Fibroblast of the aortic adventitia (primary cell): ENCODE measurements around the gene B3GLCT. TPM values are rescaled to one million over a fixed set of nuclear protein-coding genes. Genes with fewer than 3 reads are reported as not detected.

Experiments used
- DNase-seq: peaks from one replicate; pipeline ENCODE4 v3.0.0-alpha.2; 2010; ENCODE audit warnings: low read depth
- H3K4me3 ChIP-seq: 2 replicates; pipeline ENCODE4 v1.5.1; 2011; ENCODE audit warnings: low read depth, mild to moderate bottlenecking, control low read depth, low read length, moderate library complexity
- total RNA-seq: library from RNA; depleted of rRNA; stranded (reverse); fragments of >200 nt; gene quantifications from 2 replicates; pipeline ENCODE4 v1.2.3, GENCODE V29; 2012; ENCODE audit warnings: low replicate concordance
- TF ChIP-seq, protein P1 (sequence below): IDR thresholded peaks from 2 replicates; pipeline ENCODE4 v1.5.1; 2011; ENCODE audit warnings: mild to moderate bottlenecking, low read length, control low read depth, inconsistent platforms; ENCODE audit not compliant: insufficient read depth

The B3GLCT gene
- total RNA-seq, 1 donor, result 11.6 TPM

DNA sequence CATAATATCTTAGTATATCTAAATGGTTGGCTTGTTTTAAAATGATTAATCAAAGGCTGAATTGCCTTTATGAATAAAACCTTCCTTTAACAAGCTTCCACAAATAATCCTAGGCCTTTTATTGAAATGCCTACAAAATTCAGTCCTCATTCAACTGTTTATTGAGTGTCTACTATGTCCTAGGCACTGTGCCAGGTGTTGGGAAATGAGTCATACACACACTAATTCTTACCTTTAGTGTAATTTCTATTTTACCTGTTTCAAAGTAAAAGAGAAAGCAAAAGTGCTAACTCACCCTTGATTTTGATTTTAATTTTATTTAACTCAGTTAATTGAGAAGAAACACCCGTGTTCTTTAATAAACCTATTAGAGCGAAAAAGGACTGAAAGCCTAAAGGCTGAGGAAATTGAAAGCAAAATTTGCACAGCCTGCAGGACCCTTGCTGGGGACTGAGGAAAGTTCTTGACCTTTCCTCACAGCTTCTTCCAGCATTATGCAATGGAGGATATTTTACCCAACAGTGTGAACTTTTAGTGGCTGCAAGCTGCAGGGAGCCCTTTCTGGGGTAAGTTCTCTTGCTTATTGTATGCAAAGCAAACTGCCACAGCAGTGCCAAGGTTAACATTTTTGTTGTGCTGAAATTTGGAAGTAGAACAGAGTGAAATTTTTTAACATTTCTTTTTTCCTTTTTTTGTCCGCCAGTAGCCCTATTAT, 83.1 kb downstream of the B3GLCT start:
- no peak for DNase-seq
- no peak overlapping the region for H3K4me3 ChIP-seq
- TF ChIP-seq, protein P1, sequence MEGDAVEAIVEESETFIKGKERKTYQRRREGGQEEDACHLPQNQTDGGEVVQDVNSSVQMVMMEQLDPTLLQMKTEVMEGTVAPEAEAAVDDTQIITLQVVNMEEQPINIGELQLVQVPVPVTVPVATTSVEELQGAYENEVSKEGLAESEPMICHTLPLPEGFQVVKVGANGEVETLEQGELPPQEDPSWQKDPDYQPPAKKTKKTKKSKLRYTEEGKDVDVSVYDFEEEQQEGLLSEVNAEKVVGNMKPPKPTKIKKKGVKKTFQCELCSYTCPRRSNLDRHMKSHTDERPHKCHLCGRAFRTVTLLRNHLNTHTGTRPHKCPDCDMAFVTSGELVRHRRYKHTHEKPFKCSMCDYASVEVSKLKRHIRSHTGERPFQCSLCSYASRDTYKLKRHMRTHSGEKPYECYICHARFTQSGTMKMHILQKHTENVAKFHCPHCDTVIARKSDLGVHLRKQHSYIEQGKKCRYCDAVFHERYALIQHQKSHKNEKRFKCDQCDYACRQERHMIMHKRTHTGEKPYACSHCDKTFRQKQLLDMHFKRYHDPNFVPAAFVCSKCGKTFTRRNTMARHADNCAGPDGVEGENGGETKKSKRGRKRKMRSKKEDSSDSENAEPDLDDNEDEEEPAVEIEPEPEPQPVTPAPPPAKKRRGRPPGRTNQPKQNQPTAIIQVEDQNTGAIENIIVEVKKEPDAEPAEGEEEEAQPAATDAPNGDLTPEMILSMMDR, result no peak

DNA sequence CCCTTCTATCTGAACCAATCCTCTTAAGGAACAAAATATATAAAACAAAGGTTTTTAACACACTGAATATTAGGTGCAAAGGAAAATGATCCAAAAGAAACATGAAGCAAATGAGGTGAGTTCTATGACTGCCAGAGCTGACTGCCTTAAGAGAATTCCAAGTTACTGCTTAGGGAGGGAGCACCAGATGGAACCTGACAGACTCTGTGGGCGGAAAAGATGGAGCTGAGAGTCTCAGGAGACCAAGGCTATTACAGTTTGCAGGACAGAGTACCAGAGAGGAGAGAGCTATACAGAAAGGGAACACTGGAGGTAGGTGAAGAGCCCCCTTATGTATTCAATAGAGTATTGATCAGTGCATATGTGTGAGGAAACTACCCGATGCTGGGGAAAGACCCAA, 87.2 kb downstream of the B3GLCT start:
- H3K4me3 ChIP-seq, result no peak overlapping the region
- DNase-seq, result no peak
- TF ChIP-seq, protein P1, result no peak

DNA sequence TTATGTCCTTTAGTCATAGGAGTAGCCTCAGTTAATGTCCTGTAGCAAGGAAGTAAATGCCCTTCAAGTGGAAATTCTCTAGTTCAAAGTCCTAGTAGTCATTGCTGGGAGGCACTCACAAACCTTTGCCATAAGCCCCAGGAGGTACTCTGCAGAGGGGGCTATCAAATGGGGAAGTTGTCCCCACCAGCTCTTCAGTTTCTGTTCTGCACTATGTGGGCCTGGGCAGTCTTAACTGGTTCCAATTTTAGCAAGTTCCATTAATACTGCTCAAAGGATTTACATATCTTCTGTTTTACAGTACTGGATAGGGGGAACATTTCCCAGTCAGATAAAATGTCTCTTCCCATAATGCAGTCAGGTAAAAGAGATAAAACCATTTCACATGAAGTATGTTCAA, 101.3 kb downstream of the B3GLCT start:
- no peak for DNase-seq
- no peak overlapping the region for H3K4me3 ChIP-seq
- TF ChIP-seq, protein P1, result no peak

DNA sequence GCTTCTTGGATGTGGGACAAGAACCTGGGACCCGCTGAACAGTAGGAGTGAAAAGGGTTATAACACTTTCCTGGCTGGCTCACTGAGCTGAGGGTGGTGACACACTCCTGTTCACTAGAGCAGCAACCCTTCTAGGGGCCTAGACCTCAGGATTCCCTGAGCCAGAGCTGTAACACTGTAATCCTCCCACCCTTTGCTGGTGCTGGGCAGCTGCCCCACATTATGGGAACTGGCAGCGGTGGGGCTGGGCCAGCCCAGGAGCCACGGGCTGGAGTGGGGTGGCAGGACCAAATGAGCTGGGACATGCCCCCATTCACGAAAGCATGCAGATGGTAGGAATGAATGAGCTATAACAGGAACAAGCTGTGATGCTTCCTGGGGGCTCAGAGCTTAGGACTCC, 110.6 kb downstream of the B3GLCT start:
- TF ChIP-seq, protein P1, result no peak
- H3K4me3 ChIP-seq, result no peak overlapping the region
- DNase-seq, result no peak

DNA sequence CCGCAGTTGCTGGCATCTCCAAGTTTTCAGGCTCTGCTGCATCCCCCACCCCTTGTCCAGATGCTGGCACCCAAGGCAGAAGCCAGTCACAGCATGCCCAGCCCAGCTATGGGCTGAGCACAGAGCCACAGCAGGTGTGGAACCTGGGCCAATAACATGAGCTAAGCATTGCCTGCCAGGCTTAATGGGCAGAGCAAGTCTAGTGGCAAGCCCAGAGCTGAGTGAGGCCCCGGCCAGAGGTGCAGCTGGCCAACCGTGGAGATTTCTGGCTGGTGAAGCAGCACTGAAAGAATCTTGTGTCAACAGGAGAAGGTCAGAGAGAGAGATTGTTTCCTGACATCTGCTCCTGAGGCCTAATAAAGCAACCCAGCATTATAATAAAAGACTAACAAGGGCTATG, 111.0 kb downstream of the B3GLCT start:
- H3K4me3 ChIP-seq, result no peak overlapping the region
- TF ChIP-seq, protein P1, result no peak
- DNase-seq, result no peak

DNA sequence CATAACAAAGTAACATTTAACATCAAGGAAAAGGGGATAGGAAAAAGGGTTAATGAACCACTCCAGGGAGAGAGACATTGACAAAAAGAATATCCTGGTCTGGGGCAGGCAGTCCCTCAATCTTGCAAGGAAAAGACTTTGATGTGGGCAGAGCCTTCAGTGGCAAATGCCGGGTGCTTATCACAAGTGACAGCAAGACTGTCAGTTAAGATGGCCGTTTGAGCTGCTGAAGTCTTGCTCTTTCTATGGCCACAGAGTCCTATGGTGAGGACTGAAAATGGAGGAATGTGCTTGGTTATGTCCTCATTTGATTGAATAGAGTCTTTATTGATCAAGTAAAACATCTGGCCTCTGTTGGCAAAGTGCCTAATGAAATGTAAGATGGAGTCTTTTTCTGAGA, 112.1 kb downstream of the B3GLCT start:
- no peak for DNase-seq
- TF ChIP-seq, protein P1, result no peak

DNA sequence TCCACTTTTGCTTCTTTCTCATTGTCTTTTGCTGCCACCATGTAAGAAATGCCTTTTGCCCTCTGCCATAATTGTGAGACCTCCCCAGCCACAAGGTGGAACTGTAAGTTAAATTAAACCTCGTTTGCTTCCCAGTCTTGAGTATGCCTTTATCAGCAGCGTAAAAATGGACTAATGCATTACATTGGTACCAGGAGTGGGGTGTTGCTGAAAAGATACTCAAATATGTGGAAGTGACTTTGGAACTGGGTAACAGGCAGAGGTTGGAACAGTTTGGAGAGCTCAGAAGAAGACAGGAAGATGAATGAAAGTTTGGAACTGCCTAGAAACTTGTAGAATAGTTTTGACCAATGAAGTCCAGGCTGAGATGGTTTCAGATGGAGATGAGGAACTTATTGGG, 115.2 kb downstream of the B3GLCT start:
- H3K4me3 ChIP-seq, result no peak overlapping the region
- TF ChIP-seq, protein P1, result no peak
- DNase-seq, result no peak

More for the DNA sequence above, 112.1 kb downstream of the B3GLCT start:
- no peak overlapping the region for H3K4me3 ChIP-seq
